Testis (tissue), 2 donors: Measurements from ENCODE around the gene OXNAD1.

Source experiments
- POLR2A ChIP-seq: fragments of 450-650 bp; IDR thresholded peaks from one replicate; pipeline ENCODE4 v1.6.1; 2017; ENCODE audit warnings: antibody characterized with exemption, mild to moderate bottlenecking, moderate library complexity
- TF ChIP-seq, protein P1 (sequence below), 3 experiments: fragments of 450-650 bp in 2 of 3; fragments of 200-600 bp in 1 of 3; sonication (generic) in 1 of 3; IDR thresholded peaks; one replicate each; pipeline ENCODE4 v1.5.1; 2016 to 2019; ENCODE audit warnings: antibody characterized with exemption in 3 of 3, mild to moderate bottlenecking in 2 of 3, moderate library complexity in 1 of 3

DNA sequence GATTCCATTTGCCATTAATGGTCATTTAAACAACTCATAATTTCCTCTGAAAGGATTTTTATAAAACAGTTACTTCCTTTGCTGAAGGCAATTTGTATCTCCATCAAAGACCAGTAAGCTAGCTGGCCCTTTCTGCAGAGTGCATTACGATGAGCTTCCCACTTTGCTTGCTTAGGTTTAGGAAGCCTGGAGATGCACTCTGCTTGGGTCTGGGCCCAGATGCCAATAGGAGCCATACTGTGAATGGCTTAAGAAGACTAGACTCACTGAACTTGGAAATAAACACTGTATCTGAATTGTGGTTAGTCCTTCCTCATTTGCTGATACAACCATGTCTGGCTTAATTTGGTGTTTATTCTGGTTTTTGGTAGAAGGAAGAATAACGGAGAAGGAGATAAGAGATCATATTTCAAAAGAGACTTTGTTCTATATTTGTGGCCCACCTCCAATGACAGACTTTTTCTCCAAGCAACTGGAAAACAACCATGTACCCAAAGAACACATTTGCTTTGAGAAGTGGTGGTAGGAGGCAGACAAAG, 38.1 kb downstream of the OXNAD1 start:
- TF ChIP-seq, protein P1, sequence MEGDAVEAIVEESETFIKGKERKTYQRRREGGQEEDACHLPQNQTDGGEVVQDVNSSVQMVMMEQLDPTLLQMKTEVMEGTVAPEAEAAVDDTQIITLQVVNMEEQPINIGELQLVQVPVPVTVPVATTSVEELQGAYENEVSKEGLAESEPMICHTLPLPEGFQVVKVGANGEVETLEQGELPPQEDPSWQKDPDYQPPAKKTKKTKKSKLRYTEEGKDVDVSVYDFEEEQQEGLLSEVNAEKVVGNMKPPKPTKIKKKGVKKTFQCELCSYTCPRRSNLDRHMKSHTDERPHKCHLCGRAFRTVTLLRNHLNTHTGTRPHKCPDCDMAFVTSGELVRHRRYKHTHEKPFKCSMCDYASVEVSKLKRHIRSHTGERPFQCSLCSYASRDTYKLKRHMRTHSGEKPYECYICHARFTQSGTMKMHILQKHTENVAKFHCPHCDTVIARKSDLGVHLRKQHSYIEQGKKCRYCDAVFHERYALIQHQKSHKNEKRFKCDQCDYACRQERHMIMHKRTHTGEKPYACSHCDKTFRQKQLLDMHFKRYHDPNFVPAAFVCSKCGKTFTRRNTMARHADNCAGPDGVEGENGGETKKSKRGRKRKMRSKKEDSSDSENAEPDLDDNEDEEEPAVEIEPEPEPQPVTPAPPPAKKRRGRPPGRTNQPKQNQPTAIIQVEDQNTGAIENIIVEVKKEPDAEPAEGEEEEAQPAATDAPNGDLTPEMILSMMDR (IDR thresholded peaks at IDR 0.05): no peak
- TF ChIP-seq POLR2A: no peak
